ENCODE measurements around the gene SLC29A3. TPM values are rescaled to one million over a fixed set of nuclear protein-coding genes. Genes with fewer than 3 reads are reported as not detected.

Gene SLC29A3
- total and polyA plus RNA-seq, 7 donors = 2.3 to 6.2 (median 4.6) TPM

GRCh38 chr10:71302451-71302850 lies 16.6 kb upstream of the SLC29A3 start:
- no peaks in the 10 kb centered on the region for H3K36me3 ChIP-seq
- no peak overlapping the region for H3K27ac ChIP-seq
- no peak overlapping the region for H3K4me3 ChIP-seq
- no peak for TF ChIP-seq EP300 (IDR thresholded peaks at IDR 0.05)
- TF ChIP-seq CTCF (IDR thresholded peaks at IDR 0.05) = no peak
- TF ChIP-seq POLR2AphosphoS5 (IDR thresholded peaks at IDR 0.05) = no peak
- no peak for TF ChIP-seq POLR2A (IDR thresholded peaks at IDR 0.05)
- WGBS, 2 donors = 40 to 73% methylated on average over 4 of the region's 4 CpGs
- intact Hi-C loops (cut with DNase I) = no loop called here
- H3K4me1 ChIP-seq = no peaks in the 10 kb centered on the region
- no peaks in the 10 kb centered on the region for H3K27me3 ChIP-seq
- no peak for DNase-seq
- H3K9me3 ChIP-seq = no peaks in the 10 kb centered on the region

- no peak overlapping the region for H3K4me3 ChIP-seq
- intact Hi-C loops (cut with DNase I) = no loop called here
- no peaks in the 10 kb centered on the region for H3K36me3 ChIP-seq
- no peak for DNase-seq
- WGBS, 2 donors = 39 to 64% methylated on average over 8 of the region's 8 CpGs
- H3K27me3 ChIP-seq = no peaks in the 10 kb centered on the region
- H3K27ac ChIP-seq = no peak overlapping the region
- H3K9me3 ChIP-seq = no peaks in the 10 kb centered on the region
- TF ChIP-seq POLR2AphosphoS5 (IDR thresholded peaks at IDR 0.05) (no peak), CTCF (IDR thresholded peaks at IDR 0.05) (peak in 2 of 4 experiments; percentile 29 to 45)
- no peaks in the 10 kb centered on the region for H3K4me1 ChIP-seq
Observed at GRCh38 chr10:71302874-71303568, 16.0 kb upstream of the SLC29A3 start.

- intact Hi-C loops (cut with DNase I) = no loop called here
Observed at GRCh38 chr10:71303569-71303907, 15.5 kb upstream of the SLC29A3 start.

GRCh38 chr10:71304914-71305313 lies 14.1 kb upstream of the SLC29A3 start:
- Histone ChIP-seq H3K4me1 (no peaks in the 10 kb centered on the region), H3K4me3 (no peak overlapping the region), H3K36me3 (no peaks in the 10 kb centered on the region), H3K9me3 (no peaks in the 10 kb centered on the region), H3K27me3 (no peaks in the 10 kb centered on the region), H3K27ac (no peak overlapping the region)
- intact Hi-C loops (cut with DNase I) = no loop called here
- TF ChIP-seq CTCF (IDR thresholded peaks at IDR 0.05) (no peak), POLR2AphosphoS5 (IDR thresholded peaks at IDR 0.05) (no peak), EP300 (IDR thresholded peaks at IDR 0.05) (no peak), POLR2A (IDR thresholded peaks at IDR 0.05) (no peak)
- 53 to 71% methylated on average over 6 of the region's 6 CpGs for WGBS, 2 donors
- no peak for DNase-seq

More at GRCh38 chr10:71303569-71303907, 15.5 kb upstream of the SLC29A3 start:
- no peaks in the 10 kb centered on the region for H3K27me3 ChIP-seq
- no peak for TF ChIP-seq POLR2AphosphoS5 (IDR thresholded peaks at IDR 0.05)
- no peak for TF ChIP-seq POLR2A (IDR thresholded peaks at IDR 0.05)
- TF ChIP-seq CTCF (IDR thresholded peaks at IDR 0.05) = no peak
- TF ChIP-seq EP300 (IDR thresholded peaks at IDR 0.05) = no peak
- H3K4me3 ChIP-seq = no peak overlapping the region
- H3K36me3 ChIP-seq = no peaks in the 10 kb centered on the region
- DNase-seq = no peak
- 47 to 49% methylated on average over 1 of the region's 1 CpG for WGBS, 2 donors
- H3K4me1 ChIP-seq = no peaks in the 10 kb centered on the region
- H3K9me3 ChIP-seq = no peaks in the 10 kb centered on the region
- H3K27ac ChIP-seq = no peak overlapping the region

GRCh38 chr10:71306979-71307378 lies 12.1 kb upstream of the SLC29A3 start:
- Histone ChIP-seq H3K36me3 (no peaks in the 10 kb centered on the region), H3K4me3 (no peak overlapping the region), H3K9me3 (no peaks in the 10 kb centered on the region), H3K4me1 (no peaks in the 10 kb centered on the region), H3K27ac (no peak overlapping the region), H3K27me3 (no peaks in the 10 kb centered on the region)
- no peak for DNase-seq
- WGBS, 2 donors = 82 to 86% methylated on average over 3 of the region's 3 CpGs
- TF ChIP-seq POLR2AphosphoS5 (IDR thresholded peaks at IDR 0.05) = no peak
- no peak for TF ChIP-seq POLR2A (IDR thresholded peaks at IDR 0.05)
- no peak for TF ChIP-seq EP300 (IDR thresholded peaks at IDR 0.05)
- TF ChIP-seq CTCF (IDR thresholded peaks at IDR 0.05) = no peak
- intact Hi-C loops (cut with DNase I) = no loop called here
